GM18526 (cell line): ENCODE results near the gene FAM83G.

ENCODE experiments used
- POLR2A ChIP-seq: IDR thresholded peaks from 3 replicates; pipeline ENCODE4 v1.6.1; 2011; ENCODE audit not compliant: insufficient read length; ENCODE audit errors: extremely low read depth

Gene FAM83G

DNA sequence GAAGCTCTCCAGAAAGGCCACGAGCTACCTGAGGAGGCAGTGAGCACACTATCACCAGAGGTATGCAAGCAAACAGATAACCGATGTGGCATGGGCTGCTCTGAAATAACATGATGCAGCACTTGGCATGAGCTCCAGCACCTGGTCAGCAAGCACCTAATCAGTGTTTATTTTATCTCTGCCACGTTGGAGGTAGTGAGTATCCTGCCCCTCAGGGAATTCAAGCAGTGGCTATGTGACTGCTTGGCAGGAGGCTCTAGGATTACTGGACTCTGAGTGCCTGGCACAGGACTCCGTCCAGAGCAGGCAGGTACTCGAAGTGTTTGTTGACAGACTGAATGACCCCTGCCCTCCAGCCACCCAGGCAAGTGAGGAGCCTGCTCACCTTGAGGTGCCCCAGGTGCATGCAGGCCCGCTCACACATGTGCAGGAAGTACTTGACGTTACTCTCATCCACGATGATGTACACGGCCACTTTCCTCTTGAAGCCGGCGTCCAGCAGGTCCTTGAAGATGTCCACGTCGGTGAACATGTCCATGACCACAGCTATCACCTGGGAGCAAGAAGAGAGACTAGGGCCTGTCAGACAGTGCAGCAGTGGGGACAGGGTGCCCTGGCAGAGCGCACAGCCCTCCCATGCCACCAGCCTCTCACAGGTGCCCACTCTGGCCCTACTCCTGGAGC is 16.6 kb downstream of the FAM83G start:
- TF ChIP-seq POLR2A, result no peak

- no peak for TF ChIP-seq POLR2A
Measured at GRCh38 chr17:18987230-18987610, 17.3 kb downstream of the FAM83G start.

- TF ChIP-seq POLR2A, result no peak
Measured at GRCh38 chr17:18986541-18987229, 17.9 kb downstream of the FAM83G start.

DNA sequence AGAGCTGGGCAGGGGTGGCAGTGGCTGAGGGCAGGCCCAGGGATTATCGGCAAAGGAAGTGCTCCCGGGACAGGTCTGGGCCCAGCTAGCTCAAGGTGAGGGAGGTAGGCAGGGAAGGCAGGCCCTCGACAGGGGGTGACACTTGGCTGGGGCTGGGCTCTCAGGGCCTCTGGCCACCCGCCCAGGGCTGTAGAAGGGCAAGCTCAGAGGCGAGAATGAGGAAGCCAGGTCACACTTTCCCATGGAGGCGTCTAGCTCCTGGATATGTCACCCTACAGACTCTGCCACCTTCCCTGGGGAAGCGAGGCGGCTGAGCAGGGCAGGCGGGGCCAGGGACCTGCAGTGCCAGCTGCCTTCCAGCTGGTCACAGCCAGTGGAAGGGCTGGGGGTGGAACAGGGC is 19.1 kb downstream of the FAM83G start:
- TF ChIP-seq POLR2A, result no peak

DNA sequence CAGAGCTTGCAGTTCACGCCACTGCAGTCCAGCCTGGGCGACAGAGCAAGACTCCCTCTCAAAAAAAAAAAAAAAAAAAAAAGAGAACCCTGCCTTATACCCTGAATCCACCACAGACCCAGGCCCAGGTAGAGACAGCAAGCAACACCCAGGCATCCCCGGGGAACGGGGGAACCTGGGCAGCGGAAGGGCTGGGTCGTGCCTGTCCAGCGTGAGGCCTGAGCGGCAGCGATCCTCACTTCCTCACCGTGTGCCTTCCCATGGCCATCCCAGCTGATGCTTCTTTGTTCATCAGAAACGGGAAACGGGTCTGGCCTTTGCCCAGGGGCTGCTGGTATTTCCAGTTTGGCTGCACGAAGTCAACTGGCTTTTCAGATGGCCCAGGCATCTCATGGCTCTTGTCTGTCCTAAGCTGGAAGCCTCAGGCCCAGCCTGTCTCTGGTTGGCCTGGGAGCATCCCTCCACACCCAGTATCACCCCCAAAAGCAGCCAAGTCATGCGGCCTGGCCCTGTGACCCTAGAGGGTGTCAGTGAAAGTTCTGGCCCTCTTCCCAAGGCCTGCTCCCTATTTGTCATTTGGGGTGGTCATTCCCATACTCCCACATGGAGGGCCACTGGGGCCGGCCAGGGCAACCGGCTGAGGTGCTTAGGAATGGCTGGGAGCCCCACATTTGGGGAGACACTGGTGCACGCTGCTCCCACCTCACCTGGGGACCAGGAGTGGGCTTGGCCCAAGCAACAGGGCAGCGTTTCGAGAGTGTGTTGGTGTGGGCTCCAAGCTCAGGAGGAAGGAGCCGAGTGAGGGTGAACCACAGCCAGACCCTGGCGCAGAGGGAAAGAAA is 20.1 kb downstream of the FAM83G start:
- no peak for TF ChIP-seq POLR2A

DNA sequence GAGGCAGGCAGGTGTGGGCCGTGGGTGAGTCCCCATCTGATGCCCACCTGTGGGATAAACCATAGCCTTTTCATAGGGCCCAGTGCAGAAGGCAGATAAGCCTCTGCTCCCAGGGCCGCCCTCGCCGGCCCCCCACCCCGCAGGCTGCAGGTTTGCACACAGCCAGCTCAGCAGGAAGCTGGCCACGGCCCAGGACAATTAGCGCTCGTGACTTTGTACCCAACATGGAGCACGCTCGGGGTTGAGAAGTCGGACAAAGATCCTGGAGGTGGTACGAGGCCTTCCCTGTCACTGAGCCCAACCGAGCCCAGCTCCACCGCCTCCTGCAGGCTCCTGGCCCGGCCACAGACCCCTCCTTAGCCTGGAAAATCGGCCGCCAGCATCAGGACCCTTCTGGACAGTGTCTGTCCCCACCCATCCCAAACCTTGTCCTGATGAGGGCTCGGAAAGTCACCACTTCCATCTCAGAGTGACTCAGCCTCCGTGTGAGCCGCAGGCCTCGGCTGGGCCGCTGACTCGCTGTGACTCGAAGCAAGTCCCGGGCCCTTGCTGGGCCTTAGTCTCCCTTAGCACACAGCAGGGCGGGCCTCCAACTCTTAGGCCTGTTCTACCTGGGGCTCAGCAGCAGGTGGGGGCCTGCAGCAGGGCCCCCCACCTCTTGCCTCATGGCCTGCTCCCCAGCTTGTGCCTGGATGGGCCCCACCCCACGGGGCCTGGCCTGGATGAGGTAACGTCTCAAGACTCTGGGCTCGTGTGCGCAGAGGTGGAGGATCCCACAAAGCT is 22.7 kb downstream of the FAM83G start:
- TF ChIP-seq POLR2A, result no peak

GRCh38 chr17:18981335-18981641 is 23.3 kb downstream of the FAM83G start:
- TF ChIP-seq POLR2A, result no peak

- TF ChIP-seq POLR2A, result no peak
Measured at GRCh38 chr17:18980682-18981334, 23.8 kb downstream of the FAM83G start.

DNA sequence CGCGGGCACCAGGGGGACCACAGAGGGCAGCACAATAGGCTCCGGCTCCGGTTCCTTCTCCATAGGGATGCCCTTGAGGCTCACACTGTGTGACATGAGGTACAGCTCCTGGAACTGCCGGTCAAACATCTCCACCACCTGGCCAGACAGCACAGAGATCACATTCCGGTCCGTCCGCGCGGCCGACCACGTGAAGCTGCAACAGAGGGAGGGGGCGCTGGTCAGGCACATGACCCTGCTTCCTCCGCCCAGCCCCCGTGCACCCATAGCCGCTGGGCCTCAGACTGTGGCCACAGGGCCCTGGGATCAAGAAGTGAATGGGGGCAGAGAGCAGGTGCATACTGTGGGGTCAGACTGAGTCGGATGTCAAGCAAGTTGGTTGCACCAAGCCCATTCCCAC is 25.9 kb downstream of the FAM83G start:
- TF ChIP-seq POLR2A, result no peak

- TF ChIP-seq POLR2A, result no peak
Measured at GRCh38 chr17:18978050-18978449, 26.5 kb downstream of the FAM83G start.

DNA sequence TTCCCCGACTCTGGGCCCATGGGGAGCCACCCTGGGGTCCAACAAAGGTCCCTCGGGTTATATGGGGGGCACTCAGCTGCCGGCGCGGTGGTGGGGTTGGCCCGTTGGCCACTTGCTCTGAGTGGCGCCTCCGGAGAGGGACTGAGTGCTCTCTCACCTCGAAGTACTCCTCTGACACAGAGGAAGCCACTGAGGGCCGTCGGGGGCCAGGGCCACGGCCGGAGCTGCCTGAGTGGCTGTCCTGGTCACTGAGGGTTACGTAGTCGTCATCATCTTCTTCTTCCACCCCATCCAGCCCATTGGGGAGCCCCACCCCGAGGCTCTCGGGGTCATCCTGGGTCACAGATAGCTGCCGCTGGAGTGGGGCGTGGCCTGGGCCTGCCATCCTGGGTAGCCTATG is 26.9 kb downstream of the FAM83G start:
- no peak for TF ChIP-seq POLR2A

- no peak for TF ChIP-seq POLR2A
Measured at GRCh38 chr17:18977021-18977420, 27.5 kb downstream of the FAM83G start.

DNA sequence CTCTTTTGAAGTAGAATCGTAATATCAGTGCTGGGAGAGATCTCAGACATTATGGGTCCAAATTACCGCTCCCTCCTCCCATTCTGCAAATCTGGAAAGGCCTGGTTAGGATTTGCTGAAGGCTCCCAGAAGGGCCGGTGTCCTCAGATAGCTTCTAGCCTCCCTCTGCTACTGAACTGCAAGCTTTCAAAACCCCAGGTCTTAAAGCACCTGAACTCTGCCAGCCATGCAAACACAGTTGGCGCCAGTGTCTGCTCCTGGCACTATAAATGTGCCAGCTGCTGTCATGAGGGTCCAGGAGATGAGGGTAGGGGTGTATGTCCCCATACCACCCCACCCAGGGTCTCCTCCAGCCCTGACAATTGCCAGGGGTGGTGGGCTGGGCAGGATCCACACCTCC is 28.4 kb downstream of the FAM83G start:
- TF ChIP-seq POLR2A, result no peak

- no peak for TF ChIP-seq POLR2A
Measured at GRCh38 chr17:18975597-18975996, 29.0 kb downstream of the FAM83G start.
